IMR-90 (cell line): ENCODE results near the gene GJA4. TPM values are rescaled to one million over a fixed set of nuclear protein-coding genes. Genes with fewer than 3 reads are reported as not detected.

Source experiments
- ATAC-seq: fragments of 200-7000 bp; cut with Tn5 transposase; 2 replicates; pipeline ENCODE4 v1.9.1; 2020; ENCODE audit warnings: low read depth, mild to moderate bottlenecking, moderate library complexity
- BruUV-seq: library from RNA; stranded (reverse); fragments of 400-500 nt; replicated peaks from 2 replicates; lab custom pipeline; 2021; lab: Mats Ljungman, UMichigan
- CTCF ChIA-PET: fragments of 300-600 bp; formaldehyde crosslinking; extraction: SDS; loops from one replicate; lab custom pipeline; 2021; ENCODE audit warnings: antibody characterized with exemption; lab: Yijun Ruan, JAX
- POLR2A ChIA-PET: fragments of 300-600 bp; sonication (Branson Sonifier 250); formaldehyde crosslinking; loops from one replicate; lab custom pipeline; 2022; ENCODE audit warnings: antibody characterized with exemption; ENCODE audit not compliant: unreplicated experiment; lab: Charles Lee
- DNase-seq: peaks from one replicate; pipeline ENCODE4 v3.0.0; 2013
- H2AFZ ChIP-seq: replicated peaks from 2 replicates; pipeline ENCODE3; 2013; ENCODE audit warnings: low read length, mild to moderate bottlenecking; ENCODE audit not compliant: poor library complexity
- H2AK5ac ChIP-seq: 2 replicates; pipeline ENCODE4 v1.6.1; 2013; ENCODE audit warnings: low read depth, low read length, inconsistent platforms
- H2AK9ac ChIP-seq: replicated peaks from 2 replicates; pipeline ENCODE3; 2013; ENCODE audit warnings: mild to moderate bottlenecking, low read depth, low read length, moderate library complexity; ENCODE audit not compliant: poor library complexity
- H2BK120ac ChIP-seq: 2 replicates; pipeline ENCODE4 v1.6.1; 2013; ENCODE audit warnings: low read depth, low read length, inconsistent platforms
- H2BK15ac ChIP-seq: 3 replicates; pipeline ENCODE4 v1.6.1; 2013; ENCODE audit warnings: low read depth, low read length, inconsistent platforms
- H2BK20ac ChIP-seq: 2 replicates; pipeline ENCODE4 v1.6.1; 2013; ENCODE audit warnings: low read depth, mild to moderate bottlenecking, inconsistent platforms, low read length, moderate library complexity
- H2BK5ac ChIP-seq: 2 replicates; pipeline ENCODE4 v1.6.1; 2013; ENCODE audit warnings: mild to moderate bottlenecking, low read depth, low read length, inconsistent platforms; ENCODE audit not compliant: poor library complexity, severe bottlenecking
- H3K14ac ChIP-seq: replicated peaks from 2 replicates; pipeline ENCODE4 v1.6.1; 2013; ENCODE audit warnings: low read depth, low read length, inconsistent platforms
- H3K18ac ChIP-seq: 2 replicates; pipeline ENCODE4 v1.6.1; 2013; ENCODE audit warnings: low read depth, low read length, control low read depth
- H3K23ac ChIP-seq: 2 replicates; pipeline ENCODE4 v1.6.1; 2013; ENCODE audit warnings: low read depth, low read length, inconsistent platforms
- H3K27ac ChIP-seq: 2 replicates; pipeline ENCODE4 v1.5.1; 2013; ENCODE audit warnings: mild to moderate bottlenecking, control low read depth, low read length; ENCODE audit not compliant: insufficient read depth
- H3K27me3 ChIP-seq: 2 replicates; pipeline ENCODE4 v1.6.1; 2013; ENCODE audit warnings: low read length; ENCODE audit not compliant: control insufficient read depth, insufficient read depth
- H3K36me3 ChIP-seq: 2 replicates; pipeline ENCODE4 v1.6.1; 2013; ENCODE audit warnings: low read length, mixed read lengths; ENCODE audit not compliant: control insufficient read depth, insufficient read depth
- H3K4ac ChIP-seq: 2 replicates; pipeline ENCODE4 v1.6.1; 2013; ENCODE audit warnings: low read depth, low read length, inconsistent platforms
- H3K4me1 ChIP-seq: 2 replicates; pipeline ENCODE4 v1.6.1; 2013; ENCODE audit warnings: low read length, mixed read lengths; ENCODE audit not compliant: control insufficient read depth, insufficient read depth
- H3K4me2 ChIP-seq: 2 replicates; pipeline ENCODE4 v1.6.1; 2013; ENCODE audit warnings: low read depth, mild to moderate bottlenecking, control low read depth, low read length, moderate library complexity
- H3K4me3 ChIP-seq: 2 replicates; pipeline ENCODE4 v1.5.1; 2013; ENCODE audit warnings: low read depth, mild to moderate bottlenecking, control low read depth, low read length, moderate library complexity; ENCODE audit not compliant: insufficient read depth
- H3K56ac ChIP-seq: 2 replicates; pipeline ENCODE4 v1.6.1; 2013; ENCODE audit warnings: low read length, inconsistent platforms; ENCODE audit not compliant: insufficient read depth; ENCODE audit errors: extremely low read depth
- H3K79me1 ChIP-seq, 2 experiments: 2 replicates each; pipeline ENCODE4 v1.6.1; 2013; ENCODE audit warnings: low read length in 2 of 2, inconsistent platforms in 1 of 2, low read depth in 1 of 2
- H3K9ac ChIP-seq: 2 replicates; pipeline ENCODE4 v1.6.1; 2013; ENCODE audit warnings: low read depth, low read length, control low read depth
- H3K9me1 ChIP-seq: 2 replicates; pipeline ENCODE4 v1.6.1; 2013; ENCODE audit warnings: low read length, inconsistent platforms; ENCODE audit not compliant: insufficient read depth
- H3K9me3 ChIP-seq: 2 replicates; pipeline ENCODE4 v1.6.1; 2013; ENCODE audit warnings: low read length; ENCODE audit not compliant: control insufficient read depth, insufficient read depth
- H4K20me1 ChIP-seq: 2 replicates; pipeline ENCODE4 v1.6.1; 2013; ENCODE audit warnings: low read length, inconsistent platforms; ENCODE audit not compliant: insufficient read depth
- H4K5ac ChIP-seq: 2 replicates; pipeline ENCODE4 v1.6.1; 2013; ENCODE audit warnings: mild to moderate bottlenecking, low read depth, low read length, control low read depth
- H4K8ac ChIP-seq, 2 experiments: 2 replicates each; pipeline ENCODE4 v1.6.1; 2013; ENCODE audit warnings: low read depth in 2 of 2, low read length in 2 of 2, control low read depth in 1 of 2, inconsistent platforms in 1 of 2
- H4K91ac ChIP-seq: 2 replicates; pipeline ENCODE4 v1.6.1; 2013; ENCODE audit warnings: low read depth, low read length, inconsistent platforms; ENCODE audit not compliant: insufficient read depth
- MXI1 ChIP-seq: IDR thresholded peaks from 2 replicates; pipeline ENCODE4 v1.6.1; 2012; ENCODE audit warnings: low read depth, mild to moderate bottlenecking, low read length, moderate library complexity, borderline replicate concordance
- RFX5 ChIP-seq: IDR thresholded peaks from 2 replicates; pipeline ENCODE4 v1.8.0; 2012; ENCODE audit warnings: low read depth, mild to moderate bottlenecking, low read length, moderate library complexity
- WGBS, 2 experiments: methylation state at CpG; one replicate each; pipeline versions ENCODE4 v1.1.5 to v1.1.7; 2013; ENCODE audit warnings: missing lambda C conversion rate in 2 of 2; ENCODE audit not compliant: insufficient read length in 1 of 2; ENCODE audit errors: extremely low coverage in 2 of 2; 5-methylcytosine and 5-hydroxymethylcytosine counted together
- dilution Hi-C: fragments of 300-500 bp; cut with HindIII; formaldehyde crosslinking; loops from one replicate; pipeline ENCODE4 v1.14.3; 2018; ENCODE audit warnings: low sequenced_read_pairs; ENCODE audit not compliant: unreplicated experiment
- in situ Hi-C: fragments of 300-500 bp; cut with MboI; formaldehyde crosslinking; loops from 3 replicates; pipeline ENCODE4 v1.14.3; 2019; ENCODE audit warnings: low sequenced_read_pairs, inconsistent platforms, mixed read lengths
- intact Hi-C: fragments of 100-400 bp; cut with micrococcal nuclease; formaldehyde crosslinking; loops from 2 replicates; pipeline ENCODE4 v1.10.0; 2022
- polyA plus RNA-seq, 3 experiments: library from polyadenylated mRNA; depleted of rRNA; stranded (reverse); fragments of >200 nt; gene quantifications; 2 replicates each; pipeline ENCODE4 v1.2.3, GENCODE V29; 2012; ENCODE audit warnings: low replicate concordance in 1 of 3
- total RNA-seq: library from RNA; depleted of rRNA; stranded (reverse); fragments of >200 nt; gene quantifications from 2 replicates; pipeline ENCODE4 v1.2.3, GENCODE V29; 2012

GJA4 gene
- total and polyA plus RNA-seq, 2 of the 4 experiments (the other 2 are of a cell fraction) = not detected

DNA sequence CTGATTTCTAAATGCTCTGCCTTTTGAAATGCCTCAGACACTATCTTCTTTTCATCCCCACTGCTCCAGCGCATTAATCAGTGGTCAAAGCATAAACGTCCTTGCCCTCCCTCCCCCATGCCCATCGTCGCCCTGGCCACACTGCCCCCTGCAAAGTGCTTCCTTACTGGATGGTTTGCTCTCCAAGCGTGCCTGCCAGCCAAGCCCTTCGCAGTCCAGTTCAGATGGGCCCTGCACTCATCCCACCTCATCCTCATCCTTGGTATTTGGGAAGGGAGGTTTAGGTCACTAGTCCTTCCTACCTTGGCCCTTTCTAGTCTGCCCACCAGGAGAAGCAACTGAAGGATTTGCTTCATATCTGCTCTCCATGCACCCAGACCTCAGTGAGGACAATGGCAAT is 3.1 kb downstream of the GJA4 start:
- Histone ChIP-seq H3K4me3 (no peak overlapping the region), H2AK5ac (no peak overlapping the region), H4K20me1 (no peaks in the 10 kb centered on the region), H2BK5ac (no peak overlapping the region), H3K4me1 (no peaks in the 10 kb centered on the region), H3K9ac (no peak overlapping the region), H2AFZ (no peak overlapping the region), H4K5ac (no peak overlapping the region), H3K9me1 (no peaks in the 10 kb centered on the region), H3K4me2 (no peak overlapping the region), H3K4ac (no peak overlapping the region), H3K9me3 (no peaks in the 10 kb centered on the region), H3K23ac (no peak overlapping the region), H3K27ac (no peak overlapping the region), H3K79me1 (no peaks in the 10 kb centered on the region), H3K14ac (no peak overlapping the region), H4K91ac (no peak overlapping the region), H2BK15ac (no peak overlapping the region), H2BK20ac (no peak overlapping the region), H2BK120ac (no peak overlapping the region), H3K36me3 (no peaks in the 10 kb centered on the region), H3K56ac (no peak overlapping the region), H2AK9ac (no peak overlapping the region), H3K18ac (no peak overlapping the region), H4K8ac (no peak overlapping the region), H3K27me3 (peaks cover 14% of the 10 kb centered on the region)
- CTCF ChIA-PET = interaction anchor here (1.0 kb wide), 1 partner anchor 57 kb away, joined by 5 read pairs; no protein-coding TSS in a partner anchor
- ATAC-seq = no peak
- no TSS peak for BruUV-seq
- 80% methylated on average over 1 of the region's 6 CpGs; no CpG with 5 or more reads in 1 of the 2 experiments for WGBS, 2 experiments
- TF ChIP-seq MXI1 (no peak), RFX5 (no peak)
- intact Hi-C loops (no loop called here), in situ Hi-C loops (no loop called here), dilution Hi-C loops (no loop called here)
- DNase-seq = no peak
- POLR2A ChIA-PET = no interaction called here
